Erythroblast (primary cell): ENCODE data around the gene SLC25A36.

ENCODE experiments used
- GATA1 ChIP-seq: IDR thresholded peaks from 2 replicates; pipeline ENCODE4 v1.6.1; 2011; ENCODE audit warnings: low read depth, mild to moderate bottlenecking, control low read depth, low read length, moderate library complexity
- POLR2A ChIP-seq: IDR thresholded peaks from 2 replicates; pipeline ENCODE4 v1.6.1; 2011; ENCODE audit warnings: mild to moderate bottlenecking, low read length

DNA sequence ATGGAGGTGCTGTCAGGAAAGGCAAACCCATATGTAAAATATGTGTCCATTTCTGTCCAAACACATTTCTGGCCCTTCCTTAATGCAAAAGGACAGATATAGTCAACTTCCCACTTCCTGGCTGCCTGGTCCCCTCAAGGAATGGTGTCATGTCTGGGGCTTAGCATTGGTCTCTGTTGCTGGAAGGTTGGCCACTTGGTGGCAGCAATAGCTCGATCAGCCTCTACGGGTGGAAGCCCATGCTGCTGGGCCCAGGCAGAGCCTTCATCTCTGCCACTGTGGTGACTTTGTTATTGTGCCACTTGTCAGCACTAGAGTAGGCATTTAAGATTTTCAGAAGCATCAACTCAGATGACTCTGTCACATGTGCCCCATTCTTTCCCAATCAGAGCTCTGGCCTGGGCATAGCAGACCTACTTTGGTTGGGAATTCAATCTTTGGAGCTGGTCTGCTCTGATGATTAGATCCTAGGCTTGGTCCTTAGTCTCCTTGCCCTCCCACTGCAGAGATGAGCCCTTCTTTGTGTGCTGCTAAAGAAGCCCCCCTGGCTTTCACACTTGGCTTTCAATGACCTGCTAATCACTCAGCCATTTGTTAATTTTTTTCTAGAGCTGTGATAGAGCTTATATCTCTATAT is 58.5 kb downstream of the SLC25A36 start:
- TF ChIP-seq POLR2A = no peak
- no peak for TF ChIP-seq GATA1
